Stomach (tissue), 9 donors: ENCODE measurements around the gene RBM47. TPM values are rescaled to one million over a fixed set of nuclear protein-coding genes. Genes with fewer than 3 reads are reported as not detected.

Experiments used
- DNase-seq, 2 donors: peaks; one replicate each; pipeline versions ENCODE4 v3.0.0 to v3.0.0-alpha.2; 2013 to 2019
- H3K27ac ChIP-seq, 5 donors: fragments of 200-600 bp in 4 of 5; sonication (generic) in 4 of 5; one replicate each; pipeline ENCODE4 v1.5.1; 2013 to 2019; ENCODE audit warnings: mild to moderate bottlenecking in 1 of 5, moderate library complexity in 1 of 5
- H3K27me3 ChIP-seq, 3 donors: fragments of 200-600 bp; sonication (generic); one replicate each; pipeline ENCODE4 v1.5.1; 2017 to 2019; ENCODE audit warnings: mixed run types in 1 of 3
- H3K36me3 ChIP-seq, 4 donors: fragments of 200-600 bp; sonication (generic); 1 replicate in 3 of 4; 2 replicates in 1 of 4; pipeline ENCODE4 v1.5.1; 2016 to 2019
- H3K4me1 ChIP-seq, 4 donors: fragments of 200-600 bp; sonication (generic); one replicate each; pipeline ENCODE4 v1.5.1; 2016 to 2019
- H3K4me3 ChIP-seq, 4 donors: fragments of 200-600 bp; sonication (generic) in 3 of 4; one replicate each; pipeline ENCODE4 v1.5.1; 2016 to 2019; ENCODE audit warnings: mild to moderate bottlenecking in 1 of 4
- H3K9me3 ChIP-seq, 4 donors: fragments of 200-600 bp; sonication (generic); one replicate each; pipeline ENCODE4 v1.5.1; 2016 to 2019
- EP300 ChIP-seq: sonication (generic); formaldehyde crosslinking; IDR thresholded peaks from one replicate; pipeline ENCODE4 v1.6.1; 2017; ENCODE audit warnings: antibody characterized with exemption
- POLR2A ChIP-seq, 4 donors: fragments of 450-650 bp; IDR thresholded peaks; one replicate each; pipeline ENCODE4 v1.6.1; 2016; ENCODE audit warnings: antibody characterized with exemption in 4 of 4, control low read depth in 2 of 4, mild to moderate bottlenecking in 1 of 4, moderate library complexity in 1 of 4
- POLR2AphosphoS5 ChIP-seq, 3 donors: sonication (generic); formaldehyde crosslinking; IDR thresholded peaks; one replicate each; pipeline ENCODE4 v1.6.1; 2016; ENCODE audit warnings: antibody characterized with exemption in 3 of 3
- WGBS, 5 donors: extraction: QIAGEN DNeasy Blood & Tissue Kit in 3 of 5; methylation state at CpG; one replicate each; pipeline versions ENCODE4 v1.1.5 to v1.1.7; 2013 to 2018; 5-methylcytosine and 5-hydroxymethylcytosine counted together
- intact Hi-C: fragments of 100-400 bp; cut with DNase I; formaldehyde crosslinking; loops from one replicate; pipeline ENCODE4 v1.15.1; 2023; ENCODE audit warnings: low total_unique reads
- polyA plus RNA-seq, 3 donors: library from polyadenylated mRNA; stranded (reverse); fragments of 200-250 nt; gene quantifications; one replicate each; pipeline ENCODE4 v1.2.3, GENCODE V29; 2013
- small RNA-seq, 4 donors: library from RNA; depleted of rRNA; stranded (forward); fragments of <200 nt; gene quantifications; one replicate each; pipeline ENCODE3, GENCODE V24; 2016
- total RNA-seq, 5 donors: library from RNA; depleted of rRNA; stranded (reverse); fragments of >200 nt; gene quantifications; one replicate each; pipeline versions ENCODE4 v1.1.0 to v1.2.3, GENCODE V29; 2014 to 2016
- TF ChIP-seq, protein P1 (sequence below), 7 experiments: fragments of 450-650 bp in 4 of 7; fragments of 200-600 bp in 3 of 7; sonication (generic) in 3 of 7; IDR thresholded peaks; one replicate each; pipeline ENCODE4 v1.5.1; 2016 to 2019; ENCODE audit warnings: antibody characterized with exemption in 7 of 7, control low read depth in 2 of 7, mild to moderate bottlenecking in 1 of 7
- donor health status: healthy with polysubstance abuse.
- donor health status: Bipolar disorder and iron deficiency.
- donor health status: healthy.

RBM47 gene
- total and polyA plus RNA-seq, 8 donors = 18.5 to 448 (median 160) TPM

DNA sequence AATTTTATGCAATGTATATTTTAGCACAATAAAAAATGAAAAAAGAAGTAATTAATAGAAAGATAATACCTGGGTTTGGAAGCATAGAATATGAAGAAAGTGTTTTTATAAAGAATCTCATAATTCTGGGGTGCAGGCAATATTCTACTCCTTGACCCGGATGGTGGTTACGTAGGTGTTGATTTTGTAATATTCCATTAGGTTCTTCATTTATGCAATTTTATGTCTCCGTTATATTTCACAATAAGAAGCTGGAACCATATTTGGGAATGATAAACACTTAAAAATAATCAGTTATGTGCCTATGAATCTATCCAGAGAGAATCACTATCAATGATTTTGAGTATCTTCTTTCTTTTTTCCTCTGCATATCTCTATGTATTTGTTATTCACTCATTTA, 256.0 kb downstream of the RBM47 start:
- no peak overlapping the region for H3K4me3 ChIP-seq
- 89 to 95% (median 94%) methylated on average over 3 of the region's 3 CpGs for WGBS, 5 donors
- intact Hi-C loops = no loop called here

More for the DNA sequence above, 256.0 kb downstream of the RBM47 start:
- Histone ChIP-seq H3K36me3 (no peaks in the 10 kb centered on the region), H3K9me3 (no peaks in the 10 kb centered on the region), H3K27me3 (no peaks in the 10 kb centered on the region), H3K27ac (no peak overlapping the region), H3K4me1 (no peaks in the 10 kb centered on the region)
- no peak for DNase-seq
- no peak for TF ChIP-seq POLR2A (IDR thresholded peaks at IDR 0.05)
- TF ChIP-seq, protein P1, sequence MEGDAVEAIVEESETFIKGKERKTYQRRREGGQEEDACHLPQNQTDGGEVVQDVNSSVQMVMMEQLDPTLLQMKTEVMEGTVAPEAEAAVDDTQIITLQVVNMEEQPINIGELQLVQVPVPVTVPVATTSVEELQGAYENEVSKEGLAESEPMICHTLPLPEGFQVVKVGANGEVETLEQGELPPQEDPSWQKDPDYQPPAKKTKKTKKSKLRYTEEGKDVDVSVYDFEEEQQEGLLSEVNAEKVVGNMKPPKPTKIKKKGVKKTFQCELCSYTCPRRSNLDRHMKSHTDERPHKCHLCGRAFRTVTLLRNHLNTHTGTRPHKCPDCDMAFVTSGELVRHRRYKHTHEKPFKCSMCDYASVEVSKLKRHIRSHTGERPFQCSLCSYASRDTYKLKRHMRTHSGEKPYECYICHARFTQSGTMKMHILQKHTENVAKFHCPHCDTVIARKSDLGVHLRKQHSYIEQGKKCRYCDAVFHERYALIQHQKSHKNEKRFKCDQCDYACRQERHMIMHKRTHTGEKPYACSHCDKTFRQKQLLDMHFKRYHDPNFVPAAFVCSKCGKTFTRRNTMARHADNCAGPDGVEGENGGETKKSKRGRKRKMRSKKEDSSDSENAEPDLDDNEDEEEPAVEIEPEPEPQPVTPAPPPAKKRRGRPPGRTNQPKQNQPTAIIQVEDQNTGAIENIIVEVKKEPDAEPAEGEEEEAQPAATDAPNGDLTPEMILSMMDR (IDR thresholded peaks at IDR 0.05) = no peak
- TF ChIP-seq POLR2AphosphoS5 (IDR thresholded peaks at IDR 0.05) = no peak
- TF ChIP-seq EP300 = no peak

Small RNAs within 50 kb of the gene (small RNA-seq; reads per million reads assigned to genes)
- gene AC098869.1 (0 reads per million in 4 donors), gene MIR4802 (0 to 0.30 (median 0) reads per million in 4 donors), gene RNU7-74P (0 reads per million in 4 donors)

Other genes with a start within 250 kb of the RBM47 start
- 10 to 100 TPM in 4 of 5 donors, 1 to 10 TPM in 1; 2.3 to 17.3 (median 11.6) TPM for gene NSUN7, start 120.1 kb upstream of the RBM47 start, total RNA-seq
- 1 to 10 TPM; 2.0 to 5.3 (median 3.4) TPM for gene NSUN7, start 120.1 kb upstream of the RBM47 start, polyA plus RNA-seq